ENCODE results near the gene LIPJ. TPM values are rescaled to one million over a fixed set of nuclear protein-coding genes. Genes with fewer than 3 reads are reported as not detected.

Gene LIPJ
- total RNA-seq, 1 donor from 2014 or later = 0.12 TPM

GRCh38 chr10:88642209-88642608 is 55.6 kb downstream of the LIPJ start:
- no peak for DNase-seq (ENCODE audit: extremely low spot score, unreplicated experiment)
- H3K4me1 Mint-ChIP-seq (ENCODE audit: unreplicated experiment) = no peaks in the 10 kb centered on the region
- no peaks in the 10 kb centered on the region for H3K27me3 Mint-ChIP-seq
- H3K27ac Mint-ChIP-seq = no peak overlapping the region
- TF ChIP-seq, protein P1, sequence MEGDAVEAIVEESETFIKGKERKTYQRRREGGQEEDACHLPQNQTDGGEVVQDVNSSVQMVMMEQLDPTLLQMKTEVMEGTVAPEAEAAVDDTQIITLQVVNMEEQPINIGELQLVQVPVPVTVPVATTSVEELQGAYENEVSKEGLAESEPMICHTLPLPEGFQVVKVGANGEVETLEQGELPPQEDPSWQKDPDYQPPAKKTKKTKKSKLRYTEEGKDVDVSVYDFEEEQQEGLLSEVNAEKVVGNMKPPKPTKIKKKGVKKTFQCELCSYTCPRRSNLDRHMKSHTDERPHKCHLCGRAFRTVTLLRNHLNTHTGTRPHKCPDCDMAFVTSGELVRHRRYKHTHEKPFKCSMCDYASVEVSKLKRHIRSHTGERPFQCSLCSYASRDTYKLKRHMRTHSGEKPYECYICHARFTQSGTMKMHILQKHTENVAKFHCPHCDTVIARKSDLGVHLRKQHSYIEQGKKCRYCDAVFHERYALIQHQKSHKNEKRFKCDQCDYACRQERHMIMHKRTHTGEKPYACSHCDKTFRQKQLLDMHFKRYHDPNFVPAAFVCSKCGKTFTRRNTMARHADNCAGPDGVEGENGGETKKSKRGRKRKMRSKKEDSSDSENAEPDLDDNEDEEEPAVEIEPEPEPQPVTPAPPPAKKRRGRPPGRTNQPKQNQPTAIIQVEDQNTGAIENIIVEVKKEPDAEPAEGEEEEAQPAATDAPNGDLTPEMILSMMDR (conservative IDR thresholded peaks at IDR 0.05) = no peak
- peaks cover 6% of the 10 kb centered on the region for H3K9me3 Mint-ChIP-seq
- H3K36me3 Mint-ChIP-seq = no peaks in the 10 kb centered on the region
- H3K4me3 Mint-ChIP-seq = no peak overlapping the region

DNA sequence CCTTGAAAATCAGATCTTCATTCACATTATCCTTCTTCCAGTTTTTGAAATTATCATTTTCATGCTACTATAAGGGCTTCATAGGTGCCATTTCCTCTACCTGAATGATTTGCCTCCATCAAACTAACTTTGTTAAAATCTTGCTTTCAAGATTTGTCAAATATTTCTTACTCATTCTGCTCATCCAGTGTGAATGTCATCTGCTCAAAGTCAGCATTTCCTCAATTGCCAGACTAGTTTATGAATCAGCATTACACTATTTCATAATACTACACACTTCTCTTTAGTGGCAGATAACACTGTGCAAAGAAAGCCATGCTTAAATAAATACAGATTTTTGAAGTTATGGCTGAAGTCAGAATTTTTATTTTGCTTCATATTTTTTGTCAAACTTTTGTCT is 56.4 kb downstream of the LIPJ start:
- H3K9me3 Mint-ChIP-seq = peaks cover 4% of the 10 kb centered on the region
- DNase-seq (ENCODE audit: extremely low spot score, unreplicated experiment) = no peak
- no peak overlapping the region for H3K4me3 Mint-ChIP-seq
- TF ChIP-seq, protein P1 (conservative IDR thresholded peaks at IDR 0.05) = no peak
- H3K36me3 Mint-ChIP-seq = no peaks in the 10 kb centered on the region
- no peaks in the 10 kb centered on the region for H3K27me3 Mint-ChIP-seq
- no peaks in the 10 kb centered on the region for H3K4me1 Mint-ChIP-seq (ENCODE audit: unreplicated experiment)
- H3K27ac Mint-ChIP-seq = no peak overlapping the region

- DNase-seq (ENCODE audit: extremely low spot score, unreplicated experiment) = no peak
- no peaks in the 10 kb centered on the region for H3K36me3 Mint-ChIP-seq
- H3K4me3 Mint-ChIP-seq = no peak overlapping the region
- H3K4me1 Mint-ChIP-seq (ENCODE audit: unreplicated experiment) = no peaks in the 10 kb centered on the region
- no peaks in the 10 kb centered on the region for H3K9me3 Mint-ChIP-seq
- TF ChIP-seq, protein P1 (conservative IDR thresholded peaks at IDR 0.05) = no peak
- no peak overlapping the region for H3K27ac Mint-ChIP-seq
- H3K27me3 Mint-ChIP-seq = peaks cover 3% of the 10 kb centered on the region
These were observed 60.6 kb downstream of the LIPJ start for GRCh38 chr10:88647061-88647615.

GRCh38 chr10:88651101-88651551 is 64.6 kb downstream of the LIPJ start:
- TF ChIP-seq, protein P1 (conservative IDR thresholded peaks at IDR 0.05) = no peak
- Mint-ChIP-seq H3K27ac (no peak overlapping the region), H3K4me1 (ENCODE audit: unreplicated experiment) (no peaks in the 10 kb centered on the region), H3K27me3 (peaks cover 3% of the 10 kb centered on the region), H3K9me3 (no peaks in the 10 kb centered on the region), H3K4me3 (no peak overlapping the region), H3K36me3 (no peaks in the 10 kb centered on the region)
- DNase-seq (ENCODE audit: extremely low spot score, unreplicated experiment) = no peak

GRCh38 chr10:88652616-88653015 is 66.1 kb downstream of the LIPJ start:
- H3K9me3 Mint-ChIP-seq = no peaks in the 10 kb centered on the region
- H3K4me1 Mint-ChIP-seq (ENCODE audit: unreplicated experiment) = no peaks in the 10 kb centered on the region
- H3K4me3 Mint-ChIP-seq = no peak overlapping the region
- H3K36me3 Mint-ChIP-seq = no peaks in the 10 kb centered on the region
- TF ChIP-seq, protein P1 (conservative IDR thresholded peaks at IDR 0.05) = no peak
- H3K27me3 Mint-ChIP-seq = peaks cover 3% of the 10 kb centered on the region
- H3K27ac Mint-ChIP-seq = no peak overlapping the region
- DNase-seq (ENCODE audit: extremely low spot score, unreplicated experiment) = no peak

Other genes starting within 250 kb of the LIPJ start
- 7.0 and 10.7 TPM in 2 replicates for gene RNLS, start 3.4 kb upstream of the LIPJ start, total RNA-seq (ENCODE audit: low replicate concordance)
- 19.6 TPM in 1 of 2 replicates, not detected in the other for gene LIPF, start 77.7 kb downstream of the LIPJ start, total RNA-seq (ENCODE audit: low replicate concordance)
- gene LIPK, start 119.5 kb downstream of the LIPJ start, total RNA-seq (ENCODE audit: low replicate concordance) = 0.41 and 3.2 TPM in 2 replicates
- 0.24 and 1.5 TPM in 2 replicates for gene LIPN, start 173.3 kb downstream of the LIPJ start, total RNA-seq (ENCODE audit: low replicate concordance)
- 0.38 TPM in 1 of 2 replicates, not detected in the other for gene LIPM, start 216.0 kb downstream of the LIPJ start, total RNA-seq (ENCODE audit: low replicate concordance)

Measured in type B pancreatic cell (in vitro differentiated cells).